HG03460 (cell line): Measurements from ENCODE around the gene ARRB1.
"Not testable (repeated sequence)": the region's sequence is repeated elsewhere in the genome, so short reads cannot be mapped to it uniquely, and the experiment has no call there.

Source experiments
- ATAC-seq: cut with Tn5 transposase; IDR thresholded peaks from one replicate; pipeline ENCODE4 v1.9.1; 2021; ENCODE audit not compliant: unreplicated experiment

Gene ARRB1

GRCh38 chr11:75371949-75372876, 20.8 kb upstream of the ARRB1 start:
- no peak for ATAC-seq

GRCh38 chr11:75369560-75370255, 18.2 kb upstream of the ARRB1 start:
- no peak for ATAC-seq

- not testable (repeated sequence) for ATAC-seq
Observed at GRCh38 chr11:75366826-75367225, 15.4 kb upstream of the ARRB1 start.

DNA sequence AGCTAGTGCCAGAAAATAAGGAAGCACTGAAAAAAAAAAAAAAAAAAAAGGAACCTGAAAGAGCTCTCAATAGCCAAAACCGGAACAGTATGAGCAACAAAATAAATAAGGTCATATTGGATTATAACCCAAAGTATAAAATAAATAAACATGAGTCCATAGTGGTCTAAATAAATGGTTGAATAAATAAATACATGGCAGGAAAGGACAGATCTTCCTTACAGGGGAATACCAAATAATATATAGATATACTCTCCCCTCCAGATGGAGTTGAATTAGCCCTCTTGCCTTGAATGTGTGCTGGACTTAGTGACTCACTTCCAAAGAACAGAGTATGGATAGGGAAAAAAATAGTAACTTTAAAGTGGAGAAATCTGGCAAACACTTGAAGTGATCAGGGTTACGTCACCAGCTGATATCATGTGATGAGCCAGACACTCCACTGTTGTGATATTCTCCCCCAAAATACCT, 14.3 kb upstream of the ARRB1 start:
- ATAC-seq = no peak

- ATAC-seq = not testable (repeated sequence)
Observed at GRCh38 chr11:75362285-75362684, 10.8 kb upstream of the ARRB1 start.

GRCh38 chr11:75356613-75357012, 5.2 kb upstream of the ARRB1 start:
- ATAC-seq = no peak

DNA sequence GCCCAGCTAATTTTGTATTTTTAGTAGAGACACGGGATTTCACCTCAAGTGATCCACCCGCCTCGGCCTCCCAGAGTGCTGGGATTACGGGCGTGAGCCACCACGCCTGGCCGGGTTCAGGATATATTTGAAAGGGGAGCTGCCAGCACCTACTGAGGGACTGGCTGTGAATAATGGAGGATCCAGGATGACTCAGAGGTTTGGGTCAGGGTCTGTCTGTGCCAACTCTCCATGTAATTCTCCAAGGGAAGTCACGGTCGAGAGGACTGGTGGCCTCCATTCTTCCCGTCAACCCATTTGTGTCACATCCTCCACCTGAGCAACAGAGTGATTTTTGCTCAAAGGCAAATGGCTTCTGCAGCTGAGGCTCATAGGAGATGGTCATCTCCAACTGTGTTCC, 3.6 kb upstream of the ARRB1 start:
- no peak for ATAC-seq

DNA sequence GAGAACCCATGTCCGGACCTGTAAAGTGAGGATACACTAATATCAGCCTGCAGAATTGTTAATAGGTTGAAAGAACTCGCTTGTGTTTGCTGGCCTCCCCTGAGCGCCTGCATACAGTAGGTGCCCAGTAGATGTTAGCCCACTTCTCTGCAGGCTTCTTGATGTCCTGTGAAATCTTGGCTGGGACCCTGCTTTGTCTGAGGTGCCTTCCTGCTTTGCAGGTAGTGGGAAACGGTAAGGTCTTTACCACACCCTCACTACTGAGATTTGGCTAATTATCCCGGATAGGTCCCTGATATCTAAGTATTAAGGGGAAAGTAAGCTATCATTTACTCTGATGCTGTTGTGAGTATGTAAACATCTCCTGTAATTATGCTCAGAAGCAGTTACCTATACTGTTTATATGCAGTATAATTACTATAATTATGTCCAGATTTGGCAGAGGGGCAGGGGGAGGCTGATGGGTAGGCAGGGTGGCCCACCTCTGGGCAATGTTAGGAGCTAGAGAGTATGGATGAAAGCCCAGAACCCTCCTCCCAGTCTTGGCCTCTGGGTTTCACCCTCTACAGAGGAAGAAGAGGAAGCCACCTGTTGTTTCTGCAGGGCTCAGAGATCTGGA, 1.2 kb upstream of the ARRB1 start:
- no peak for ATAC-seq

- ATAC-seq = no peak
Observed at GRCh38 chr11:75351791-75352587, 528 bp upstream of the ARRB1 start.

GRCh38 chr11:75350743-75351540, 519 bp downstream of the ARRB1 start:
- no peak for ATAC-seq

DNA sequence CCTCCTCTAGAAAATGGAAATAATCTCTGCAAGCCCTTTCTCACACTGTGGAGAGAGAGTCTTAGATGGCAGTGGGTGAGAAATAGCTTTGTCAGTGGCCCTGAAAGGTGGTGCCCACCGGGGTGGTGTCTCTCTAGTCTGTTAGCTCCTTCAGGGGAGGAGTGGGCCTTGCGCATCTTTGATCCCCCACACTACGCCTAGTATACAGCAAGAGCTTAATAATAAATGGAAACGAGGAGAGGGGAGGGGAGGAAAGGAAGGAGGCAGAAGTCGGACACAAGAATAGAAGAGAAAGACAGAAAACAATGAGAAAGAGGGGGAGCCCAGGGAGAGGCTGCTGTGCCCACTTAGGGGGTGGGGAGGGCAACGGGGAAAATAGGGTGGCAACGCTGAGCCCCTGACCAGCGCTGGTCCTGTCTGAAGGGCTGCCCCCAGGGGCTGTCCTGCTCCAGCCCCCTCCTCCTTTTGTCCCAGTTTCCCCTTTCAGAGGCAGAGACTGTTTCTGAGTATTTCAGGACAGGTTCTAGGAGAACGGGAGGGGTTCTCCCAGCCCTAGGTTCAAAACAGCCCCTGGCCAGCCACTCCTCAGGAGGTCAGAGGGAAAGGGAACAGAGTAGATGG, 1.2 kb downstream of the ARRB1 start:
- no peak for ATAC-seq

DNA sequence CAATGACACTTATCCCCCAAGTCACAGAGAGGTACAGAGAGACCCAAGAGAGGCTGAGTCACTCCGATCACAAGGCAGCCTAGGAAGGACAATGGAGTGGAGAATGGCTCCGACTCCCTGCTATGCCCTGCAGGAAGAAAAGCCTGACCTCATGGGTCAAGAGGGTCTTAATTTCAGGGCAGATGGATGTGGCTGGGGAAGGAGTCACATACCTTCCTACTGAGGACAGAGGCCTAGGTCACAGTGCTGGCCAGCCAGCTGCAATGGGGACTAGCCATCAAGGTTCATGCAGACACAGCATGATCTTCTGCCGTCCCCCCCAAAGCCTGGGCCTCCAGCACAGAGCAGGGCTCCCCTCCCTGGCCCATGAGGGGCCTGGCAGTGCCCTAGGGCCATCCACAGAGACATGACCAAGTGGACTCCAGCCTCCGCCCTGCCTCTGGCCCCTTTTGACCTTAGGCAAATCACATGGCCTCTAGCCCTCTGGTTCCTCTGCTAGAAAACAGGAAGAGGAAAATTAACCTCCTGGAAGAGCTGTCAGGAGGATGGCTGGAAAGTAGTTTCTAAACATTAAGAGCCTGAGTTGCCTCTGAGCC, 1.8 kb downstream of the ARRB1 start:
- ATAC-seq = no peak

GRCh38 chr11:75347781-75348566, 3.5 kb downstream of the ARRB1 start:
- ATAC-seq = no peak

DNA sequence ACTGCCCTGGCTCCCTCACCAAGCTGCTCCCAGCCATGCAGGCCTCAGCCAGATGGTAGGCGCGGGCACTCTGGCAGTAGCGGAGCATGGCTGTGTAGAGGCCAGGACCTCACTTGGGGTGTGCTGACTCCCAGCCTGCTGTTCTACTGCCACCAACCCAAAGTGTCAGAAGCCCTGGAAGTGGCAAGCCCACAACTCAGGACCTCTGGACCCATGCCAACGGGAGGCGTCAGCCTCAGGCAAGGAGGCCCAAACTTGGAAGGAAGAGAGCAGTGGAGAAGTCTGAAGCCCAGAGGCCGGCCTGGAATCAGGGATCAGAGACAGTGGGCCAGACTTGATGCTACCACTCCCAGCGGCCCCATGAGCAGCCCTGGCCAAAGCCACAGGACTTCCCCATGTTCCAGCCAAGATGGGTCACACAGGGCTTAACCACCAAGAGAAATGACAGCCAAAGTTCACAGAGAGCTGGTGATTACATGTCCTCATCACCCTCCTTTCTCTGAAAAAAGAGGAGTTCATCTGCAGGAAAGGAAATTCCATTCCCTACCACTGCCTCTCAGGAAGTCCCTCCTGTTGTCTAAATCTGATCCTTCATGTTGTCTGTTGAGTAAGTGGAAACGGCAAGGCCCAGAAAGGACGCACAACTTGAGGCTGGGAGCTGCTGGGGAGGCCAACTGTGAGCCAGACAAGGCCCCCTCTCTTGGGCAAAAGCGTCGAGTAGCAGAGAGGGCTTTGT, 4.4 kb downstream of the ARRB1 start:
- no peak for ATAC-seq

DNA sequence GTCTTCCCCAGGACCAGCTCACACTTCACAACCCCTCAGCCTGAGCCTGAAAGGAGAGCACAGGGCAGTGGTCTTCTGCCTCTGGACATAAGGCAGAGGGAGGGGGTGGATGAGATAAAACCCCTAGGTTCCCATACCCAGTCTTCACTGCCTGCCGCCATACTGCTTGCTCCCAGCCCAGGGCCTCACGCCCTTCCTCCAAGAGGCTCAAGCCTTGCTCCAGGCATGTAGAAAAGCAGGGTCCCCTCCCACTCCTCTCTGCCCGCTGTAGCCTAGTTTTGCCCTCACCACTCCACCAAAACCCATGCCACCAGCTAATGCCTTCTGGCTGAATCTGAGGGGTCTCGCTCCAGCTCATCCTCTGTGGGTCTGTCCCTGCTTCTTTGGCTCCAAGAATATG, 5.2 kb downstream of the ARRB1 start:
- ATAC-seq = no peak

GRCh38 chr11:75345455-75346160, 5.9 kb downstream of the ARRB1 start:
- no peak for ATAC-seq
